ENCODE data around the gene MAP3K2. TPM values are rescaled to one million over a fixed set of nuclear protein-coding genes. Genes with fewer than 3 reads are reported as not detected.

Gene MAP3K2
- total and polyA plus RNA-seq, 2 donors (not counting 3 experiments of a cell fraction or from before 2014, with no cell fraction given), result 3.4 to 25.7 TPM

DNA sequence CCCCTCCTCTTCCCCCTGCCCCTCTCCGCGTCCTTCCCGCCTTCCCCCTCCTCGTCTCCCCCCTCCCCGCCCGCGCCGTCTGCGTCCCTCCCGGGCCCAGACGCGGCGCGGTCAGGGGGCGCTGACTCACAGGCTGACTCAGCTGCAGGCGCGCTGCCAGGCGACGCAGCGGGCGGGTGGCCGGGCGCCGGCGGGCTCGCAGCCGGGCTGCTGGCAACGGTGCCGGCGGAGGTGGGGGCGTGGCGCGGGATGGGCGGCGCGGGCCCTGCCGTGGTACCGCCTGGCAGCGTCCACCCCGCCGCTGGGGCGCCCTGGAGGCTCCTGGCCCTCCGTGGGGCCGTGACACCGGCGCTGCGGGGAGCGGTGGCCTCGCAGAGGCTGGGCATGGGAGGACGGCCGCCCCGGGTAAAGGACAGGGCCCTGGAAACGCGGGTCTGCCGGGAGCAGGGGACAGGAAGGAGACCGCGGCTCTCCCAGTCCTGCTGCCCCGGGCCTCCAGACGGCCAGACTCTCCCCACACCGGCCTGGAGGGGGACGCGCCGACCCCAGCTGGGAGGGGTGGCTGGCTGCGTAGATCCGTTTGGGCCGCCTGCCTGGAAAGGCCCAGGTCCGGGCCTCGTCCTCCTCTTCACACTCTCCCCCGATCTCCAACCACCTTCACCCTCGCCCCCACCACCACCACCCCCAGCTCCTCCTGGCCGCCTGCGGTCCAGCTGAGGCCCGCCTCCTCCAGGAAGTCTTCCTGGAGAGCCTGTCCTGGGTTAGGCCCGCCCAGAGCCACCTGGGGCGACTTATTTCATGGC lies 20.4 kb upstream of the MAP3K2 start:
- Histone ChIP-seq H3K4me2 (ENCODE audit: insufficient read depth, low read length) (peak overlapping the region; percentile 49), H3K79me2 (ENCODE audit: control insufficient read depth, insufficient read depth, low read length) (no peaks in the 10 kb centered on the region), H3K9ac (replicated peaks; ENCODE audit: extremely low read depth, insufficient read depth, low read length) (peak overlapping the region; percentile 84), H3K4me1 (ENCODE audit: control insufficient read depth, extremely low read depth, insufficient read depth, low read length) (peaks cover 40% of the 10 kb centered on the region), H3K9me3 (replicated peaks; ENCODE audit: control insufficient read depth, insufficient read depth, low read length) (no peaks in the 10 kb centered on the region), H2AFZ (ENCODE audit: low read depth, low read length) (peak overlapping the region; percentile 88), H3K4me3 (replicated peaks in 1 of 3; ENCODE audit: insufficient read depth in 1 of 3, low read depth in 1 of 3, low read length in 3 of 3) (peak overlapping the region in 2 of 3 experiments; percentile 27 to 34), H3K27me3 (ENCODE audit: control insufficient read depth in 2 of 2, insufficient read depth in 2 of 2, low read length in 2 of 2) (no peaks in the 10 kb centered on the region), H4K20me1 (replicated peaks; ENCODE audit: control insufficient read depth, extremely low read depth, insufficient read depth, low read length) (no peaks in the 10 kb centered on the region), H3K27ac (ENCODE audit: insufficient read depth, low read depth, low read length) (peak overlapping the region; percentile 95), H3K9me1 (replicated peaks; ENCODE audit: control insufficient read depth, extremely low read depth, insufficient read depth, low read length) (no peaks in the 10 kb centered on the region), H3K36me3 (ENCODE audit: control insufficient read depth in 2 of 2, extremely low read depth in 1 of 2, insufficient read depth in 2 of 2, low read length in 2 of 2) (no peaks in the 10 kb centered on the region)
- TF ChIP-seq POLR2AphosphoS5 (IDR thresholded peaks at IDR 0.05; ENCODE audit: insufficient read depth, low read depth, low read length), result peak; percentile 97
- TF ChIP-seq EZH2 (IDR thresholded peaks at IDR 0.05; ENCODE audit: borderline replicate concordance, low read depth, low read length, severe bottlenecking), result no peak
- peak; percentile 37 for TF ChIP-seq JUN (IDR thresholded peaks at IDR 0.05; ENCODE audit: borderline replicate concordance, insufficient read depth, insufficient read length, low read depth)
- TF ChIP-seq MYC (IDR thresholded peaks at IDR 0.05; ENCODE audit: low read depth, low read length), result no peak
- TF ChIP-seq FOS (IDR thresholded peaks at IDR 0.05; ENCODE audit: borderline replicate concordance, insufficient read depth, low read length), result peak; percentile 86
- no TSS peak for BruUV-seq (replicated peaks)
- POLR2A ChIA-PET, result no interaction called here
- intact Hi-C loops (cut with micrococcal nuclease) (loop anchor here (1.0 kb wide), 2 partner anchors 10 to 21 kb away; partner anchors contain the start of gene MAP3K2), dilution Hi-C loops (cut with MboI; ENCODE audit: extremely low pct_ligation_motif_present, low sequenced_read_pairs) (no loop called here)
- CTCF ChIA-PET, result interaction anchor here (1.2 kb wide), 1 partner anchor 22 kb away, joined by 4 read pairs; no protein-coding TSS in a partner anchor
- FAIRE-seq (peak; percentile 78), DNase-seq (ENCODE audit: low read depth, low spot score) (peak; percentile 92)

DNA sequence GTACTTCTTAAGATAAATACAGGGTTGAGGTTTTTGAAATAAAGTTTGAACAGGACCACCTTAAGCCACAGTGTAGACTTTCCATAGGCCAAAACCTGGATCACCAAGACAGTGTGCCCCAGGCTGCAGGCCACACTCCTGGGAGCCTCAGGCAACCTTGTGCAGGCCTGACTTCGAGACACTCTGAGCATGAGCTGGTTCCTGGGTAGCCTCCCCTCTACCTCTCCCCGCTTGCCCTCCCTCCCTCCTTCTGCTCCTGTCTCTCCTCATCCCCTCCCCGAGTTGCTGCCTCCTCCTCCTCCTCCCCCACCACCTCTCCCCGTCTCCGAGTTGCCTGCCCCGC lies 19.9 kb upstream of the MAP3K2 start:
- peak; percentile 35 for DNase-seq (ENCODE audit: low read depth, low spot score)
- no peak for FAIRE-seq
- peak overlapping the region; percentile 68 for H3K27ac ChIP-seq (ENCODE audit: insufficient read depth, low read depth, low read length)
- H3K79me2 ChIP-seq (ENCODE audit: control insufficient read depth, insufficient read depth, low read length), result no peaks in the 10 kb centered on the region
- no peaks in the 10 kb centered on the region for H3K9me3 ChIP-seq (replicated peaks; ENCODE audit: control insufficient read depth, insufficient read depth, low read length)
- no peak overlapping the region for H3K4me3 ChIP-seq (replicated peaks in 1 of 3; ENCODE audit: insufficient read depth in 1 of 3, low read depth in 1 of 3, low read length in 3 of 3)
- dilution Hi-C loops (cut with MboI; ENCODE audit: extremely low pct_ligation_motif_present, low sequenced_read_pairs) (no loop called here), intact Hi-C loops (cut with micrococcal nuclease) (loop anchor here (1.0 kb wide), 2 partner anchors 9 to 20 kb away; partner anchors contain the start of gene MAP3K2)
- H3K36me3 ChIP-seq (ENCODE audit: control insufficient read depth in 2 of 2, extremely low read depth in 1 of 2, insufficient read depth in 2 of 2, low read length in 2 of 2), result no peaks in the 10 kb centered on the region
- CTCF ChIA-PET, result interaction anchor here (1.2 kb wide), 1 partner anchor 22 kb away, joined by 4 read pairs; no protein-coding TSS in a partner anchor
- TF ChIP-seq, protein P1, sequence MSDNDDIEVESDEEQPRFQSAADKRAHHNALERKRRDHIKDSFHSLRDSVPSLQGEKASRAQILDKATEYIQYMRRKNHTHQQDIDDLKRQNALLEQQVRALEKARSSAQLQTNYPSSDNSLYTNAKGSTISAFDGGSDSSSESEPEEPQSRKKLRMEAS (IDR thresholded peaks at IDR 0.05; ENCODE audit: insufficient read depth, insufficient read length), result peak; percentile 40
- no peak for TF ChIP-seq POLR2AphosphoS5 (IDR thresholded peaks at IDR 0.05; ENCODE audit: insufficient read depth, low read depth, low read length)
- no peak for TF ChIP-seq FOS (IDR thresholded peaks at IDR 0.05; ENCODE audit: borderline replicate concordance, insufficient read depth, low read length)
- H3K9ac ChIP-seq (replicated peaks; ENCODE audit: extremely low read depth, insufficient read depth, low read length), result no peak overlapping the region
- H2AFZ ChIP-seq (ENCODE audit: low read depth, low read length), result peak overlapping the region; percentile 58
- no peaks in the 10 kb centered on the region for H3K27me3 ChIP-seq (ENCODE audit: control insufficient read depth in 2 of 2, insufficient read depth in 2 of 2, low read length in 2 of 2)
- H3K4me1 ChIP-seq (ENCODE audit: control insufficient read depth, extremely low read depth, insufficient read depth, low read length), result peaks cover 39% of the 10 kb centered on the region
- no peaks in the 10 kb centered on the region for H4K20me1 ChIP-seq (replicated peaks; ENCODE audit: control insufficient read depth, extremely low read depth, insufficient read depth, low read length)
- POLR2A ChIA-PET, result no interaction called here
- H3K4me2 ChIP-seq (ENCODE audit: insufficient read depth, low read length), result no peak overlapping the region
- BruUV-seq (replicated peaks), result no TSS peak
- no peaks in the 10 kb centered on the region for H3K9me1 ChIP-seq (replicated peaks; ENCODE audit: control insufficient read depth, extremely low read depth, insufficient read depth, low read length)
